CD4-positive, alpha-beta T cell treated with Interleukin-2 at 100 ng/mL for 4 hours (primary cell): ENCODE measurements around the gene MAST4.

Experiments used
- DNase-seq: peaks from one replicate; pipeline ENCODE4 v3.0.0-alpha.2; 2020; ENCODE audit warnings: low spot score

The MAST4 gene

DNA sequence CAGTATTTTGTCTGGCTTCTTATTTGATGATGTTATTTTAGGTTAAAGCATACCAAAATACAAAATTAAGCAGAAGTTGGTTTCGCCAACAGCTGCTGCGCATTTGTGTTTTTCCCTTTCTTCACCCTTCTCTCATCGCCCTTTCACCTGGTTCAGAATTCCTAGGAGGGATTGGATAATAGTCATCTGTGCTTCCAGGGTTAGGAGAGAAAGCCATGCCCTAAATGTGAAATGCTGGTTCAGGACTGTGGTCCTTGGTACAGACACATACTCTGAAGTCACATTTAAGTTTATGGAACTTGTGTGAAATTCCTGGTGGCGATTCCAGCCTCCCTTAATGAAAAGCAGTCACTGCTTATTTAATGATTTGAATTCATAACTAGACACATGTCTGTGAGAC, 7.7 kb downstream of the MAST4 start:
- no peak for DNase-seq

DNA sequence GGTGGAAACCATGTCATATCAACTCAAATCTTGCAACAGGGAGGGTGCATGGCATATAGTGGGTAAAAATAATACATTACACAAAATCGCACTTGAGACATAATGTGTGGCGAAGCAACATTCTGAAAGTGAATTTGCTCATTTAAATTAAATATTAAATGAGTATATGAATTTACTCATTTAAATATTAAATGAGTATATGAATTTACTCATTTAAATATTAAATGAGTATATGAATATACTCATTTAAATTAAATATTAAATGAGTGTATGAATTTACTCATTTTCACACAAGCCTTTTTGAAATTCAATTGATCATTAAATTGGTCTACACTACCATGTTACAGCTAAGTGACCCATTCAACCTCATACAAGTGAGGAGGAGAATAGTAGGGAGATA, 10.5 kb downstream of the MAST4 start:
- DNase-seq = no peak

DNA sequence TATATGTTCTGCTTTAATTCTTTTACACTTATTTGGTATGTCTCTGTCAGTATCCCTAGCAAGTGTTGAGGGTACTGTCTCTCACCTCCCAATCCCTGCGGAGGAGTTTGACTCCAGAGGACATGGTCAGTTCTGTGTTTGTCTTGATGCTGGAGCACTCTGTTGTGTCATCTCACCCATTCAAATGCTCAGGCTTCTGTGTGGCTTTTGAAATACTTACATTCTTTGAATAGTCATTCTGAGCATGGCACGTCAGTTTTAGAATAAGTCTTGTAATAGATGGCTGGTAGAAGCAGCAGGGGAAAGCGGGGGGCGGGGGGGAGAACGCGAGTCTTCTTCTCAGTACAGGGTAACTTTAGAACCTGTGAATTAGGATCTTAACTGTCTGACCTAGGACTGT, 12.3 kb downstream of the MAST4 start:
- no peak for DNase-seq

DNA sequence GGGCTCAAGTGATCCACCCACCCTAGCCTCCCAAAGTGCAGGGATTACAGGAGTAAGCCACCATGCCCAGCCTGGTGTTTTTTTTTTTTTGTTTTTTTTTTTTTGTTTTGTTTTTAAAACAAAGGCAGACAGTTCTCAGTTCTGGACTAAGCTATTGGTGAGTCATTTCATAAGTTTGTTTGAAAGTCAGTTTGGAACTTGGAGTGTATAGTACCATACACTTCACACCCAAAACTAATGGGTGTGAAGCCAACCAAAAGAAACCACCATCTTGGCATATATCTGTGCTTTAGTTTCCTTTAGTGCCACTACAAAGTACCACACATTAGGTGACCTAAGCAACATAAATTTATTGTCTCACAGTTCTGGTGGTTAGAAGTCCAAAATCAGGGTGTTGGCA, 13.4 kb downstream of the MAST4 start:
- no peak for DNase-seq

DNA sequence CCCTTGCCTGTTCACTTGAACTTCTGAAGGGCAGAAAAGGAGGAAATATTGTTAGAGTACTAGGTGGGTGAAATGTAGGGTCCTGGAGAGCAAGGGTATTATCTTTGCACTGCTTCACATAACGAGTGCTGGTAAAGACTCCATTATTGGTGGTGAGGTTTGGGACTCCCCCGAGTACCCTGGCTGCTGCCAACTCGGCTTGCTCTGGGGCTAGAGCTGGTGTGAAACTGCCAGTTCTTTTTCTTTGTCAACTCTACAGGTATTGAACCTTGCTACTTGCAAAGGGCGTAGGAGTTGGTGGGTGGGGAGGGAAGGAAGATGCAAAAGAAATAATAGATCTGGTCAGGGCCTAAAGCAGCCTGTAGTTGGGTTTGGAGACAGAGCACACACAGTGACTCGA, 16.0 kb downstream of the MAST4 start:
- no peak for DNase-seq

DNA sequence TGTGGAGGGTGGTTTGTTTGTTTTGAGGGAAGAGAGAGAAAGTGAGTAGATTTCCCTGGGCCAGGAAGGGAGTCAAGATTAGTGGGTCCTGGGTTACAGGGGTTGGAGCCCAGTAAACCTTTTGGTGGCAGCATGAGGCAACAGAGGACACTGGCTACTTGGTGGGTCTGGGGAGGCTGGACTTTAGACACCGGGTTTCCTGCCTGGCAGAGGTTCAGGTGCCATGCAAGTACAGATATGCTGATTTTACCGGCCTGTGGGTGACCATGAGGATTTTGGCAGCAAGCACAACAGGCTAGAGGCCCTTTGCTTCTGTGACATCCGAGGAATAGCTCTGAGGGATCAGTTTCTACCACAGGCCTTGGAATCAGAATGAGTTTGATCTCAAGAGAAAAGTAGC, 18.9 kb downstream of the MAST4 start:
- DNase-seq = no peak

DNA sequence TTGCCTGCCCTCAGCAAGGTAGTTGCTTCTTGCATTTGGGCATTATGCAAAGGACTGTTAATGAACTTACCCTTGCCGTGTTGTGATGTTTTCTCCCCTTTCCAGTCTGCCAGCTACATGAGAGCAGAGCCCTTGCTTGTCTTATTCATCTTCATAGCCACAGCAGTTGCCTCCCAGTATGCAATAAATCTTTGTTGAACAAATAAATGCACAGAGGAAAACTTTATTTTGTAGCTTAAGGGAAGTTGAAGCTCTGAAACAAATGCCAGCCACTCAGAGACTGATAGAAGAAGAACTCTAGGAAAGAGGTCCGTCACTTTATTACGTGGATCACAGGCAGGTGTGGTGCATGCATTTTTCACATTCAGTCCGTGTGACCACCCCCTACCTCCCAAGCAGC, 19.7 kb downstream of the MAST4 start:
- no peak for DNase-seq

DNA sequence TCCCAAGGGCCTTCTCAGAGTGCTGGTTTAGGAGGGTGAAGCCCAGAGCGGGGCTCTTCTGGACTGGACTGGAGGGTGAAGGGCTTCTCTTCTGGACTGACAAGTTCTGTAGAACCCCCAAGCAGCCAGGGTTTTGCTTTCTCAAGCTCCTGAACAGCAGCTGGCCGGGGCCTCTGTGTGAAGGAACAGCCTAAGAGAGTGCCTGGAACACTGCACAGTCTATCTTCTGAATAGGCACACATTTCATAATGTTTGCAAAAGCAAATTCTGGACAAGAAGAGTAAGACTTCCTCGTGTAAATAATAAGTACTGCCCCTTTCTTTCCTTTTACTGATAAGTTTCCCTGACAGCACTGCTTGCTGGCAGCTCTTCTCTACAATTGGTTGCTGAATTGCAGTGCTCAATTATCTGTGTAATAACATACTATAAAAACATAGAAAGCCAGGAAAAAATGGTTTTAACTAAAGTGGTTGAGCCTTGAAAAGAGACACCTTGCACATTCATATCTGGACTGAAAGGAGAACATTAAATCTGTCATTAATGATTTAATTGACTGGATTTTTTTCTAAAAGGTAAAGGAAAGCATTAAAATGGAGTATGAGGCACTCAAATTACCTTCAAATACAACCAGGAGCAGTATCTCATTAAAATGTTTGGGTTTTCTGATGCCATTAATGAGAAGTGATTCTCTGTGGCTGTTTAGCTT, 20.5 kb downstream of the MAST4 start:
- DNase-seq = no peak

DNA sequence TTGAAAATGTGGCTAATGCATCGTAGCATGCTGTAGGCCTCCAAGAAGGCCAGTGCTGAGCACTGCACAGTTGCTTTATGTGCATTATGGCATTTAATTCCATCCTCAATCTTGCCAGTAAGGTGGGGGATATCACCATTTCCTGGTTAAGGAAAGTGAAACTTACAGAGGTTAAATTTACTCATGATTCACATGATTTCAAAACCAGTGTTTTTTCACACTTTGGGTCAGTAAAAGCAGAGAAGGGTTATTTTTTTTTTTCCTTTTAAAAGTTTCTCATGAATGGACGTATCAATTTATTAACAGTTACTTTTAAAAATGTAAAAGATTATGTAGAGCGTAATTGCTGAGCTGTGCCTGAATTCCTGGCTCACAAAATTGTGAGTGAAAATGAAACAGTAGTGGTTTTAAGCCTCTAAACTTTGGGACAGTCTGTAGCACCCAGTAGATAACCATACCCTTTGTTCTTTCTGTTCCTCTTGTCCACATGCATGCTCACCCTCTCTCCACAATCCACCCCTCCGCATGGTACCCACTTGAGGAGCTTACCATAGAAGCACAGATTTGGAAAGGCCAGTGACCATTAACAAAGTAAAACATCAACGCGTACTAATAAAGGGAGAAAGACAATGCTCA, 21.2 kb downstream of the MAST4 start:
- DNase-seq = no peak

DNA sequence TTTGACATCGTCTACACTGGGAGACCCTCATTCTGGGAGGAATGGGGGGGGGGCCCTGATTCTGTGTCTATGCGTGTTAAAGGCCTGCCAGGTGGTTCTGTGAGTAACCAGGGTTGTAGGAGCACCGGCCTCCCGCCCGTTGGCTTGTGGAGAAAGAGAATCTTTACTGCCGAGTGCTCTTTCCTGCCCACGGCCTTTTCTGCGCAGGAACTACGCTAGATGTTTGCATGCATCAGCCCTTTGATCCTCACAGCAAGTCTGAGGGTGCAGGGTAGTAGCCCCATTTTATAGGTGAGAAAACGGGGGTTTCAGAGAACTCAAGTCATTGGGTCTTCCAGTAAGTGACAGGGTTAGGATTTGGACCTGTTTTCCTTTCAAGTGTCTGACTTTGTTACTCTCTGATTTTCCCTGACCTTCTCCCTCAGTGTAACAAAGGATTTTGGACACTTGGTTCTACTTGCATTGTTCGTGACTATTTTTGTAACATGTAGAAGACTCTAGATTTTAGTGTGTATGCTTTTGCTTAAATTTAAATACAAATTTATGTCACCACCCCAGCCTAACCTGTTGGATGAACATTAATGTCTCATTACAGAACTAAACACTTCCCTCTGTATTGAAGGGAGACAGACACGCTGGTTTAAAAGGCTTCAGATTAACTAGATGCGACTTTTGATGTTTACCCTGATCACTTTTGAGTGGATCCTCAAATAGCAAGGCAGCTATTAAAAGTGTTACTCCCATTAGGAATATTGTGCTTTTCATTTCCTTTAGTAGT, 22.0 kb downstream of the MAST4 start:
- DNase-seq = no peak

DNA sequence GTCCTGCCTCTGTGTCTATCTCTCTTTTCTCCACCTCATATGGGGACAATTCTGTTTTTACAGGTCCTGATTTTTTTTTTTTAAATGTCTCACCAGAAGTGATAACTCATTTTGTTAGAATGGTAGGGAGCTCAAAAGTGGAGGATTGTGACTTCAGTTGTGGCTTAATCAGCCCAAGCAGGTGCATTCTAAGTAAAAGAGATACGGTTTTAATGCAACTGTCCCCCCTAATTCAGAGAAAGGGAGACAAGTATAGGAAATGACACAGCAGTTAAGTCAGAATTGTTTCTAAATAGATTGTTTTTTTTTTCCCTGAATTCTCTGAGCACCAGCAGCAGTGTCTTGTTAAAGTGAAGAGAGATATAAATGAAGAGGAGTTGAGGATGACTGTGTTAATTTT, 24.5 kb downstream of the MAST4 start:
- no peak for DNase-seq

DNA sequence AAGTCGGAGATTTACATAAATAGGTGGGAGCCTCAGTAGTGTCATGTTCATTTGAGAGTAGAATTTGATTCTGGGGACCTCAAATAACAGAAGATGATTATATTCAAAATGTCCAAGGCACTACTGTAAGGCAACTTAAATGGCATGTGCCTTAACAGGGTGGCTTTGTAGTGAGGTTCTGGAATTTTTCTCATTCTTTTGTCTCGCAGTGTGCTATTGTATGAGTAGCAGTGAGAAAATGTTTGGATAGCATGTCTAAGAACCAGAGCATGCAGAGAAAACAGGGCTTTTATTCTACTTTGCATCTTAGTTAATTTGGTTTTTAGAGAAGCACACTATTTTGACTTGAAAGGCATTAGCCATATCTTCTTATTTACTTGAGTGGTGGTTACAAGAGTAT, 25.0 kb downstream of the MAST4 start:
- no peak for DNase-seq

DNA sequence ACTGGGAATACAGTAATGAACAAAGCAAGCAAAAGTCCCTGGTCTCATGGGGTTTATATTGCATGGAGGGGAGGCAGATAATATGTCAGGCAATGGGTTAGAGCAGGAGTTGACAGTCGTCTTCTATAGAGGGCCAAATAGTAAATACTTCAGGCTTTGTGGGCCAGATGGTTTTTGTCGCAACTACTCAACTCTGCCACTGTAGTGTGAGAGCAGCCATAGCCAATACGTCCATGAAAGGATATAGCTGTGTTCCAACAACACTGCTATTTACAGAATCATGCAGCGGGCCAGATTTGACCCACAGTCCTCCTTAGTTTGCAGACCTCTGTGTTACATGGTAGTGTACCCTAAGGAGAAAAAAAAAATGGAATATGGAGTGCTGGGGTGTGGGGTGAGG, 25.5 kb downstream of the MAST4 start:
- DNase-seq = no peak

DNA sequence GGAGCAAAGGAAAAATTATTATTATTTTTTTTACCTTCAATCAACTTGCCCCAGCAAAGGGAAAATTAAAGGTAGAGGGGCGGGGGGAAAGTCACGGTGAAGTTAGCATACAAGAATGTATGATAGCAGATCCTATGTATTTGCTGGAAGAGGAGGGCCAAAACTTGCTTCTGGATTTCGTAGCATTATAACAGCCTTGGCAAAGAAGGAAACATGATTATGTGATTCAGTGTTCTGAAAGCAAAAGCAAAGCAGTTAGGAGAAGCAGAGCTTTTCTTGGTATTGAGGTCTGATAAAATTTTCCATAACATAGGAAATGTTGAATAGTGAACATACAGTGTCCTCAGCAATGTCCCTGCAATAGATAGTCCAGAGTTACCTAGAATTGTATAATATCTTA, 32.4 kb downstream of the MAST4 start:
- DNase-seq = no peak

DNA sequence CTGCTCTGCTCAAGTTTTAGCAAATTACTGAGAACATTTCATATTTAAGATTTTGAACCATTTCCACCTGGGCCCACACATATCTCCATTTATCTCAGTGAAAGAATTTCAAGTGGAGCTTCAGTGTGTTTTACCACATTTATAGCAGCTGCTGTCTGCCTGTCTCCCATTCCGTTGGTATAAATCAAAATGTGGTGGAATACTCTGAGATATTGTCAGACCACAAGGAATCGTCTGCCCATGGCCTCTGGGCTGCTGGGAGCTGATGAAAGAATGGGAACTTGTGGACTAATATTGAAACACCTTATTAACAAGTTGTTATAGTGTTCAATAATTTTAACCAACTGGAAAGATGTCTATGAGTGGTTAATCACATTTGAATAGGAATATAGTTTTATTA, 33.3 kb downstream of the MAST4 start:
- DNase-seq = no peak

DNA sequence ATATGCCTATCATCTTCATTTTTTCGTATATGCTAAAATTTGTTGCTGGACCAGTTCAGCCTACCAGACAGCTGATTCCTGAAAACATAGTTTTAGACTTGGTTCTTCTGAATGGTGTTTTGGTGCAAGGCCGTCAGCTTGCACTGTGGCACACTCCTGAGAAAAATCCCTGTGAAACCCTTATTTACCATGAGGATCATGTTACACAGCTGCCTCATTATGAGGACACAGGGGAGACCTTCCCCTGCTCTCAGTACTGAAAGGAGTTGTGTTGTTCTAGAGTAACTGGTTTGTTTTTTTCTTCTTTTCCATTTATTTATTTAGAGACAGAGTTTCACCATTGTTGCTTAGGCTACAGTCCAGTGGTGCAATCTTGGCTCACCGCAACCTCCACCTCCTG, 37.6 kb downstream of the MAST4 start:
- DNase-seq = no peak

DNA sequence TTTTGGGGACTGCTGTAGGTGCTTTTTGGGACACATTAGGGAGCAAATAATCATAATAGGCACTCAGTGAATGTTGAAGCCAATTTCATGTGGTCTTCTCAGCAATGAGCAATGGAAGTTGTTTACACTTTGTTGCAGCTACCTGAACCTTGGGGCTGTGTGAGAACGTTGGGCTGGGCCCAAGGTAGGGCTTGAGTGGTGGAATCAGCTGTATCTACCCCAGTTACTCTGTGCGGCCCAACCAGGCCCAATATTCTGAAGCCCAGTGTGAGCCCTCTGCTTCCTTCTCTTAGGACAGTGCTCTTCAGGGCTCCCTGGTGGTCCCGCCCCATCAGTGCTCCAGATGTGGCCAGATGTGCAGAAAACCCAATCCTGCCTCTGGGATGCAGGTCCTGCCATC, 38.4 kb downstream of the MAST4 start:
- DNase-seq = no peak

DNA sequence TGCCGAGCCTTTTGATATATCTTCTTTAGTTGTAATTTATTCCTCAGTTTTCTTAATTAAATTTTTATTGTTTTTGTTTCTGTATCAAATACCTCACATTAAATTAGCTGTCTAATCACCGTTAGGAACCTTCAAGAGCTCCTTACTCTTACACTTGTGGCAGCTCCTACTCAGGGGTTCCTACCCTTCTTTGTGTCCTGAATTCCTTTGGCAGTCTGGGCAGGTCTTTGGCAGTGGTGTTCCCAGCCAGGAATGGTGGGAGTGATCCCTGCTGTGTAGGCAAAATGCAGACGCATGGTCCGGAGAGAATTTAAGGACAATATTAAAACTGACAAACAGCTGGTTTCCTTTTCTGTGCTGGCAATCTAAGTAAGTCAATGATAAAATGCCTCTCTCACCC, 41.8 kb downstream of the MAST4 start:
- DNase-seq = no peak

DNA sequence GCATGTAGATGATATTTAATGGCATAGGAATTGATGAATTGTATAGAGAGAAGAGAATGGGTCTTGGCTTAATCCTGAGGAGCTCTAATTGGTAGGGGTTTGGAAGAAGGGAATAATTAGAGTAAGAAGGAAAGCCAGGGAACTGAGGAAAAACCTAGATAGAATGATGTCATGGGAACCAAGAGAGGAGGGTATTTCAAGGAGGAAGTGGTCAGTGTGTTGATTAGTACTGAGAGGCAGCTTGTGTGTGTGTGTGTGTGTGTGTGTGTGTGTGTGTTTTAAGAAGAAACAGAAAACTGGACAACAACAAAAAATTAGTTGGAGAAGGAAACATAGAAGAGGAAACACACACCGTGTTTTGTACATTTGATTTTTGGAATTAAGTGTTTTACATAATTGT, 42.8 kb downstream of the MAST4 start:
- DNase-seq = no peak

DNA sequence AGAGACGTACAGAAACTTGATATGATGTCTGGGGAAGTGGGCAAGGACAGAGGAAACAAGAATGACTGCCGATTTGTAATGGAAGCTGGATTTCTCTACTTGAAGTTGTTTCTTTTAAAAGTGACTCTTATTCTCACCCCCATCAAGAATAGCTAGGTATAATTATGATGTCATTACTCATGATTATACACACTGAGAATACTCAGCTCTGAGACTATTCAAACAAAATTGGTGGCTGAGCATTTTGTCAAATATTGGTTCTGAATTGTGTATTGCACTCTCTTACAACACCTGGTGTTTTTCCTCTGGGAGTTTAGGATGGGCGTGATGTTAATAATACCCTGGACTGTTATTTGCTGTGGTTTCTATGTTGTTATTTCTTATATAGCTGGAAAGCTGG, 46.3 kb downstream of the MAST4 start:
- no peak for DNase-seq

DNA sequence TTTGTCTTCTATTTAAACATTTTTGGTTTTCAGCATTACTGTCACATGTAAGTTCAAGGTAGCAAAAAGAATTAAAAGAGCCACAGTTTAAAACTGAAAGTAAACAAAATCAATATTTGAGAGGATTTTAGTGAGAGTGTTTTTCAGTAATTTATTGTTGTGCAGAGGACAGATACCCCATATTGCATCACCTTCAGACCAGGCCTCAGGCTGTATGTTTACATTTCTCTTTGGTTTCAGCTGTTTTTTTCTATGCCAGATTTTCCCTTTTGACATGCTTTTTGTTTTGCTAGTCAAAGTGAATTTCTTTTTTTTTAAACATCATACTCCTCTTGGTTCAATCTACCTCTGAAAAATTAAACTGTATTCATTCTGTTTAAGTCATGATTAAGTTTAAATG, 47.2 kb downstream of the MAST4 start:
- DNase-seq = no peak

DNA sequence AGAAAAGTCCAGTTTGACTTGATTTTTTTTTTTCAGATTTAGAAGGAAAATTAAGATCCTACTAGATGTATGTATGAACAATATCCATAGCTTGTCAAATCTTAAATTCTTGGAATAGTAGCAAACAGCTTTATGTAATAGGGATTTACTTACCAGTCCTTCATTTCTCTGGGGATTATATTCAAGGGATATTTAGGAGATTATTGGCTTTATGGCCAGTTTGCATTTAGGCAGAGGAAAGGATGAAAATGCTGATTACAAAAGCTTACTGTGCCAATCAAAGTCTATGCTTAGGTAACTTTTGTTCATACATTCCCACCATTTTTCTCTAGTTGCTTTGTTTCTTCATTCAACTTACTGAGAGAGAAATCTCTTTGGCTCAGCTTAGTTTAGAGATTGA, 47.9 kb downstream of the MAST4 start:
- no peak for DNase-seq

DNA sequence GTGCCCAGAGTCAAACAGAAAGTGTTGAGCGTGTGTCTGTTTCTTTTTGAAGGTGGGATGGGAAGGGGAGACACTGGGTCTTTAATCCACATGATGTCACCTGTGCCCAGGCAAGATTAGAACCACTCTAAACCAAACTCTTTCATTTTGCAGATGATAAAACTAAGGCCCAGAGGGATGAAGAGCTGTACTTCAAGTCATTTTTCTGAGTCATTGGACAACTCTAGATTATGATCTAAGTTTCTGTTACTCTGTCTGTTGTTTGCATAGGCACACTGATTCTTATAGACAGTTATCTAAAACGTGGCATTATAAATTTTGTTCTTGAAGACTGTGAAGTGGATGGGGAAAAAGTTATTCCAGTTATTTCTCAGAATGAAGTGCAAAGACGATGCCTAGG, 48.8 kb downstream of the MAST4 start:
- no peak for DNase-seq

DNA sequence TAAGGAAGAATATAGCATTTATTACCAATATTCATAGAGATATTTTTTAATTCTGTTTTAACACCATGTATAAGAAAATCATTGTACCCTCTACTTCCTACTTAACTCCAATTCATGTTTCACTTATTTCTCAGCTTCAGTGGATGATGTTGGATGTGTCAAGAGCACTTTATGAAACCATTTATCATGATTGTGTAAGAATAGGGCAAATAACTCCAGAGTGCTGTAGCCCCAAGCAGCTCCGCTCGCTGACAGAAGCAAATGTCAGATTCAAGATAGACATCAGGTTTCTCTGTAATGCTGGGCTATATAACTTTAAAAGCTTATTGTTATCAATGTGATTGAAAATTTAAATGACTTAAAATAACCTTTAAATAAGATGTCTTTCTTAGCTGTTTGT, 50.4 kb downstream of the MAST4 start:
- DNase-seq = no peak
